Parathyroid adenoma (tissue), 2 donors: ENCODE measurements around the gene SLC5A12.

ENCODE experiments used
- H2AFZ ChIP-seq: fragments of 300-600 bp; sonication (generic); one replicate; pipeline ENCODE4 v1.7.0; 2017; ENCODE audit warnings: antibody characterized with exemption, mild to moderate bottlenecking
- H3K27ac ChIP-seq: fragments of 300-600 bp; sonication (generic); one replicate; pipeline ENCODE4 v1.7.0; 2017
- H3K27me3 ChIP-seq: fragments of 300-600 bp; sonication (generic); one replicate; pipeline ENCODE4 v1.7.0; 2017; ENCODE audit warnings: low read length; ENCODE audit not compliant: control insufficient read depth, insufficient read depth
- H3K36me3 ChIP-seq: fragments of 300-600 bp; sonication (generic); one replicate; pipeline ENCODE4 v1.7.0; 2017; ENCODE audit warnings: low read length; ENCODE audit not compliant: control insufficient read depth, insufficient read depth
- H3K4me1 ChIP-seq: fragments of 300-600 bp; sonication (generic); one replicate; pipeline ENCODE4 v1.7.0; 2017; ENCODE audit warnings: control low read depth
- H3K4me2 ChIP-seq: fragments of 300-600 bp; sonication (generic); one replicate; pipeline ENCODE4 v1.7.0; 2017; ENCODE audit warnings: low read length
- H3K4me3 ChIP-seq: fragments of 300-600 bp; sonication (generic); one replicate; pipeline ENCODE4 v1.7.0; 2017; ENCODE audit warnings: low read depth, low read length
- H3K79me2 ChIP-seq: fragments of 300-600 bp; sonication (generic); one replicate; pipeline ENCODE4 v1.7.0; 2017; ENCODE audit warnings: control low read depth
- H3K9ac ChIP-seq: fragments of 300-600 bp; sonication (generic); one replicate; pipeline ENCODE4 v1.7.0; 2017; ENCODE audit warnings: mild to moderate bottlenecking
- H3K9me3 ChIP-seq: fragments of 300-600 bp; sonication (generic); one replicate; pipeline ENCODE4 v1.7.0; 2017; ENCODE audit warnings: low read length; ENCODE audit not compliant: control insufficient read depth
- CTCF ChIP-seq: fragments of 300-600 bp; sonication (generic); IDR thresholded peaks from one replicate; pipeline ENCODE4 v1.7.0; 2017; ENCODE audit warnings: antibody characterized with exemption, mild to moderate bottlenecking
- donor health status: primary hyperparathyroidism.

SLC5A12 gene

GRCh38 chr11:26700574-26701235 lies 21.2 kb downstream of the SLC5A12 start:
- Histone ChIP-seq H3K9me3 (no peaks in the 10 kb centered on the region), H3K27me3 (no peaks in the 10 kb centered on the region), H3K4me3 (no peak overlapping the region), H3K27ac (no peak overlapping the region), H2AFZ (no peak overlapping the region), H3K79me2 (no peaks in the 10 kb centered on the region), H3K36me3 (no peaks in the 10 kb centered on the region), H3K9ac (no peak overlapping the region), H3K4me1 (no peaks in the 10 kb centered on the region), H3K4me2 (no peak overlapping the region)
- no peak for TF ChIP-seq CTCF

GRCh38 chr11:26698224-26698623 lies 23.6 kb downstream of the SLC5A12 start:
- Histone ChIP-seq H3K79me2 (no peaks in the 10 kb centered on the region), H3K4me2 (no peak overlapping the region)
- TF ChIP-seq CTCF = no peak

GRCh38 chr11:26696330-26696729 lies 25.5 kb downstream of the SLC5A12 start:
- Histone ChIP-seq H3K79me2 (no peaks in the 10 kb centered on the region), H2AFZ (no peak overlapping the region), H3K9me3 (no peaks in the 10 kb centered on the region), H3K4me3 (no peak overlapping the region), H3K4me2 (no peak overlapping the region), H3K4me1 (no peaks in the 10 kb centered on the region), H3K36me3 (no peaks in the 10 kb centered on the region), H3K9ac (no peak overlapping the region), H3K27ac (no peak overlapping the region), H3K27me3 (no peaks in the 10 kb centered on the region)
- no peak for TF ChIP-seq CTCF

More at GRCh38 chr11:26698224-26698623, 23.6 kb downstream of the SLC5A12 start:
- H2AFZ ChIP-seq = no peak overlapping the region
- no peak overlapping the region for H3K27ac ChIP-seq
- no peak overlapping the region for H3K4me3 ChIP-seq
- H3K4me1 ChIP-seq = no peaks in the 10 kb centered on the region
- H3K9ac ChIP-seq = no peak overlapping the region
- no peaks in the 10 kb centered on the region for H3K27me3 ChIP-seq
- no peaks in the 10 kb centered on the region for H3K36me3 ChIP-seq
- no peaks in the 10 kb centered on the region for H3K9me3 ChIP-seq

- H3K4me2 ChIP-seq = no peak overlapping the region
- no peak overlapping the region for H3K9ac ChIP-seq
- no peaks in the 10 kb centered on the region for H3K36me3 ChIP-seq
- no peak overlapping the region for H2AFZ ChIP-seq
- H3K4me3 ChIP-seq = no peak overlapping the region
- no peaks in the 10 kb centered on the region for H3K79me2 ChIP-seq
- H3K9me3 ChIP-seq = no peaks in the 10 kb centered on the region
- no peak overlapping the region for H3K27ac ChIP-seq
- no peak for TF ChIP-seq CTCF
- no peaks in the 10 kb centered on the region for H3K4me1 ChIP-seq
- no peaks in the 10 kb centered on the region for H3K27me3 ChIP-seq
These were observed 33.2 kb downstream of the SLC5A12 start for GRCh38 chr11:26688701-26689100.

GRCh38 chr11:26687351-26687750 lies 34.5 kb downstream of the SLC5A12 start:
- Histone ChIP-seq H3K4me2 (no peak overlapping the region), H3K79me2 (no peaks in the 10 kb centered on the region), H2AFZ (no peak overlapping the region), H3K4me1 (no peaks in the 10 kb centered on the region), H3K27ac (no peak overlapping the region), H3K27me3 (no peaks in the 10 kb centered on the region), H3K9ac (no peak overlapping the region), H3K4me3 (no peak overlapping the region), H3K36me3 (no peaks in the 10 kb centered on the region), H3K9me3 (no peaks in the 10 kb centered on the region)
- TF ChIP-seq CTCF = no peak
